Hematopoietic multipotent progenitor cell treated with erythropoietin and hydrocortisone succinate and interleukin-3 and kit ligand, for 6 days (in vitro differentiated cells): Measurements from ENCODE around the gene RIT2.
"Not testable (repeated sequence)": the region's sequence is repeated elsewhere in the genome, so short reads cannot be mapped to it uniquely, and the experiment has no call there.

Experiments used
- DNase-seq: peaks from one replicate; pipeline ENCODE4 v3.0.0-alpha.2; 2015

Gene RIT2

DNA sequence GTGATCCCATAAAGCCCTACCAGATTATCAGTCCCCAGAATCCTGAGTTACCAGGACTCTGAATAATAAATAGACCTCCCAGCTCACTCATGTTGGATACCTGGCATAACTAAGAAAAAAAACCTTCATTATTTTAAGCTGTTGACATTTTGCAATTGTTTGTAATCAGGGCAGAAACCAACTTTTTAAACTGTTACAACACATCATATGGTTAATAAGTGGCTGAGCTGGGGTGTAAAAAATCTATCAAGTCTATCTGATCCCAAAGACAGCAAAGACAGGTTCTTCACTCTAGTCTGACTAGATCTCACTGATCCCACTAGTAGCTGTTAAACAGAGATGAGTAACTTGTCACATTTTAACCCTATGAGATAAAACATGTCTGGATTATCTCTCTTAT lies 370.3 kb downstream of the RIT2 start:
- DNase-seq, result no peak

DNA sequence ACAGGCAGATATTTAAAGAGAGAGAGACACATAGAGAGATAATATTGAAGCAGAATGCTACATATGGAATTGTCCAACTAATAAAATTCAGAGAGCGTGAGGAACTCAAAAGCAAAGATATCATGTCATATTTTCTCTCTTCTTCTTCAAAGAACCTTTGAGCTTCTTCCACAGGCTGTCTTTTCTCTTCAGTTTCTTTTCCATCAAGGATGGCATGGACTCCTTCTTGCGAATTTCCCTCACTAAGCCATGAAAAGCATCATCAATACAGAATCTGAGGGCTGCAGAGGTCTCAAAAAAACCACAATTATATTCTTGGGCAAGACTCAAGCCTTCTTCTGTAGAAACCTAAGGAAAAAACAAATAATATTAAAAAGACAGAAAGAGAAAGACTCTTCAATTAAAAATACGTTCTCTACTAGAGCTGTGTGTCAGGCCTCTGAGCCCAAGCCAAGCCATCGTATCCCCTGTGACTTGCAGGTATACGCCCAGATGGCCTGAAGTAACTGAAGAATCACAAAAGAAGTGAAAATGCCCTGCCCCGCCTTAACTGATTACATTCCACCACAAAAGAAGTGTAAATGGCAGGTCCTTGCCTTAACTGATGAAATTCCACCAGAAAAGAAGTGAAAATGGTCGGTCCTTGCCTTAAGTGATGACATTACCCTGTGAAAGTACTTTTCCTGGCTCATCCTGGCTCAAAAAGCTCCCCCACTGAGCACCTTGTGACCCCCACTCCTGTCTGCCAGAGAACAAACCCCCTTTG lies 371.9 kb downstream of the RIT2 start:
- no peak for DNase-seq

DNA sequence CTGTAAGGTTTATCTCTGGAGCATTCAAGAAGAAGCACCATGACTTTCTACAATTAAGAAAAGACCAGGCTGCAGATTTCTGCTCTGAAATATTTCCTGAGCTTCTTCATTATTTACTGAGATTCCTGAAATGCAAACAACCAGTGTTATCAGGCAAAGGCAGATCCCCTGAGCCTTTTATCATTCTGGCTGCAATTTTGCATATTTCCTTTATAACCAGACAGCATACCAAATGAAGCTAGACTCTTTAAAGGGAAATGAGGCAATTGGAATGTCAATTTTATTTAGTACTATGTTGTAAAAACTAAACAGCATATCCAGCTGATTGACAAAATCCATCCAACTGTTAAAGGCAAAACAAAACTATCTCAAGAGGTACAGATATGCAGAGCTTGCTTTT lies 372.5 kb downstream of the RIT2 start:
- DNase-seq, result no peak

DNA sequence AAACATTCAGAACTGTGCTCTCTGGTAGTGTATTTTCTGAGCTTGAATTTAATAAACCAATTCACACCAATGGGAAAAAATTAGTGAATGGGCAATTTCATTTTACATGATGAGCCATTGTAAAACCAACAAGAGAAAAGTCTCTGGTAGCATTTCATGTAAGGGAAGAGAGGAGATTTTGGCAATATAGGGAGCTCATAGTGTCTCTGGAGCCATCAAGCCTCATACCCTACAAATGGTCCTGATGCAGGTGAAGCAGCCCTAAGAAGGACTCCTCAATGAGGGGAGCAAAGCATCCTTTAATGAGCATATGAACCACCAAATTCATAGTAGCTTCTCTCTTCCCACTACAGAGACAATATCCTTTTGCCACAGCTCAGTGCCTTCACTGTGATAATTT lies 373.0 kb downstream of the RIT2 start:
- DNase-seq, result no peak

DNA sequence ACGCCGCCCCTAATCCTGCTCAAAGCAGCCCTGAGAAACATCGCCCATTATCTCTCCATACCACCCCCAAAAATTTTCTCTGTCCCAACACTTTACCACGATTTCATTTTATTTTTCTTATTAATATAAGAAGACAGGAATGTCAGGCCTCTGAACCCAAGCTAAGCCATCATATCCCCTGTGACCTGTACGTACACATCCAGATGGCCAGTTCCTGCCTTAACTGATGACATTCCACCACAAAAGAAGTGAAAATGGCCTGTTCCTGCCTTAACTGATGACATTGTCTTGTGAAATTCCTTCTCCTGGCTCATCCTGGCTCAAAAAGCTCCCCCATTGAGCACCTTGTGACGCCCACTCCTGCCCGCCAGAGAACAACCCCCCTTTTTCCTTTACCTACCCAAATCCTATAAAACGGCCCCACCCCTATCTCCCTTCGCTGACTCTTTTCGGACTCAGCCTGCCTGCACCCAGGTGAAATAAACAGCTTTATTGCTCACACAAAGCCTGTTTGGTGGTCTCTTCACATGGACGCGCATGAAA lies 373.6 kb downstream of the RIT2 start:
- DNase-seq, result not testable (repeated sequence)

DNA sequence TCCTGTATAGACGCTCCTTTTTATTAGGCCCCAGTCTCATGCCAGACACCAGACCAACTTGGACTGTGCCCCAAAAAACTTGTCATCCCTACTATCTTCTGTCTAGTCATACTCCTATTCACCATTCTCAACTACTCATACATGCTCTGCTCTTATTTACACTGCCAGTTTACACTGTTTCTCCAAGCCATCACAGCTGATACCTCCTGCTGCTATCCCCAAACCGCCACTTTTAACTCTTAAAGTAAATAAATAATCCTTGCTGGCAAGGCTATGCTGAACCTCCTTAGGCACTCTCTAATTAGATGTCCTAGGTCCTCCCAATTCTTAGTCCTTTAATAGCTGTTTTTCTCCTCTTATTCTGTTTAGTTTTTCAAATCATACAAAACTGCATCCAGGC lies 374.2 kb downstream of the RIT2 start:
- DNase-seq, result not testable (repeated sequence)

DNA sequence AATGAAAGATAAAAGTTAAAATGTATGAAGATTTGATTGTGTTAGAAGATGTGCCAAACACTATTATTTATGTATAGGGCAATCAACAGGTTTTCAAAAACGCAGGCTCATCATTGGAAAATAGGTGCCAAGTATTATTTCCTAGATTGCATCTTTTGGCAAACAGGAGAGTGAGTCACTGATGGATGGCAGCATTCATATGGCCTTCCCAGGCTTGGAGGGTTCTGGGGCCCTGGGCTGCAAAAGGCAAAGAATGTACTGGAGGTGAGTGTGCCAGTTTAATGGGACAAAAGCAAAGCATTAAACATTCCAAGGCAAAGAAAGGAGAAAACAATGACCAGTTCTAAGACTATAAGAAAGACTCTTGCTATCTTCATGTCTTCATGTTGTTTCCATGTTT lies 379.4 kb downstream of the RIT2 start:
- DNase-seq, result no peak

DNA sequence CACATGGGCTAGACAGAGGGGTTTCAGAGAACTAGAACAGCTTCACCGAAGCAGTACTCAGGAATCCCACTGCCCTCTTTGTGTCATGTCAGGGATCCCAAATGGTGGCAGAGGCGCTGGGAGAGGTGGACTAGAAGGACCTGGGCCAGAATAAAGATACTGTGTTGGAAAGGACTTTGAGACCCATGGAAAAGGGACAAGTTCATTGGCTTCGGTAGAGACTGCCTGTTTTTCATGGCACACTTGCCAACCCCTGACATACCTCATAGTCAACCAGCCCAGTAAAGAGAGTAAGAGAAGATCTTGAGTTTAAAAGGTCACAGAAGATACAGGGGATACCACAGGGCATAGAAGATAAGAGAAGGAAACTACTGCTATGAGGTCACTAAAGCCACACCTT lies 381.0 kb downstream of the RIT2 start:
- DNase-seq, result no peak

DNA sequence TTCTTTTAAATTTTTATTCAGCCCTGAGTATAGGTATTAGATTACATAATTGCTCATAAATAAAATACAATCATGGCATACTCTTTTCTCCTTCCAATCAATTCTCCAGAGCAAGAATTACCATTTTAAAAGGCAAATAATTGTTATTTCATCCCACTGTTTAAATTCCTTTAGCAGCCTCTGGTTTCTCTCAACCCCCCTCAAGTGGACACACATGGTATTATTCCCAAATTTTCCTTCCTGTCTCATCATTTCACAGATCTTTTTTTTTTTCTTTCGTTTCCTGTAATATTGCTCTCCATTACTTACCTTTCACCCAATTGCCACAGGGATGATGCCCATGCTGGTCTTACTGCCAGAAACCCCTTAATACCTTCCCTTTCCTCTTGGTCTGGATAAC lies 385.2 kb downstream of the RIT2 start:
- DNase-seq, result no peak

DNA sequence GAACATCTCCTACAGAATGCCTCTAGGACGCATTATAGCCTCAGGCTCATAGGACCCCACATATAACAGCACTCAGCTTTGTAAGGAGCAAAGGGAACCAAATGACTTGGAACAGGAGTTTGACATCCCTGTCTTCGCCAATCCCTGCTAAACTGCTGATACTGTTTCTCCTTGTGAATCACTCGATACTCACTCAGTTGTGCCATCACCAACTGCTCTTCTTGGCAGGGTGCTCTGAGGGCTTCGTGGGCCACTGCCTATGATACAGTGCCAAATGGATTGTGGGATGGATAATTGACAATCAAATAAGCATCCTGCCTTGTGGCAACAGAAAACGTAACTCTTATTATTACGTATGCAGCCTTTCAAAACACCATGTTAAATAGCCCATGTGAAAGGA lies 396.3 kb downstream of the RIT2 start:
- DNase-seq, result no peak

DNA sequence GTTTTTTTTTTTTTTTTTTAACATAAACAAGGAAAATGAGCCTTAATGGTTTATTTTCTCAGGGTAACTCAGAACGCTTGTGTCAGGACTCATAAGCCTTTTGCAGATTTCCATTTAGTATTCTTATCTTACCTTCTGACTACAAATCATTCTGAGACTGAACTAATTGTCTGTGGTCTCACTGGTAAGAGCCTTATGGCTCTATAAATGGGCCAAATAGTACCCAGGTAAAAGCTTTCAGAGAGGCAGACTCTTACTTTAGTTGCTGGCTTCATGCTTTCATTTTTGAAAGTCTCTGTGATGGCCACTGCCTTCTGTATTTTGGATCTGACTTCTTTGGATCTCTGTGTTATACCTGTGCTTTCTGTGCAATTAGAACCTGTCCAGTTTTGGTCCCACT lies 403.4 kb downstream of the RIT2 start:
- no peak for DNase-seq

DNA sequence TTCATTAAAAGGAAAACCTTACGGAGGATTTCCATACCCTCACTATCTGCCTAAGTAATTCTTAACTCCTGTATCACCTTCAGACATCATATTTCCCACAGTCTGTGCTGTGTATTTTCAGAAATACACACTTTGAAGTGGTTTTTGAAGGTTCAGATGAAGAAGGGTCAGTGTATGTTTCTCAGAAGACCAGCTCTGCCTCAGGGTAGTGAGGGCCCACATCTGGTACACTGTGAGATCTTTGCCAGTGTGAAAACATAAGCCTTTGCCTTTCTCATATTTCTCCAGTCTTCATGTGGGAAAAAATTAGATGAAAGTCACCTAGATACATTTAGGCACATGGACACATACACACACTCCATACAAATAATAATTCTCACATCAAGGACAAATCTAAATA lies 408.4 kb downstream of the RIT2 start:
- DNase-seq, result no peak

DNA sequence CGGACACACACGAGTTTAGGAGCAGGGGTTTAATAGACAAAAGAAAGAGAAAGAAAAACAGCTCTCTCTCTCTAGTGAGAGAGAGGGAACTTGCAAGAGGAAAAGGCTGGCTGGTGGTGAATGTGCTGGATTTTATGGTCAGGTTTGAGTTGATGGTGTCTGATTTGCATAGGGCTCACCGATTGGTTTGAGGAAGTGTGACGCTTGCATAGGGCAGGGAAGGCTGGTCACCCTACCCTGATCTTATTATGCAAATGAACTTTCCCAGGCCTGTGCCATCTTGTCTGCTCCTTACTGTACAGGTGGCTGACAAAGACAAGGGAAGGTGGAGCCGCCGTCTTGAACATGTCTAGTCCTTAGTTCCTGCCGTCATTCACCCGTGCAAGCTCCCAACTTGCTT lies 408.9 kb downstream of the RIT2 start:
- no peak for DNase-seq

DNA sequence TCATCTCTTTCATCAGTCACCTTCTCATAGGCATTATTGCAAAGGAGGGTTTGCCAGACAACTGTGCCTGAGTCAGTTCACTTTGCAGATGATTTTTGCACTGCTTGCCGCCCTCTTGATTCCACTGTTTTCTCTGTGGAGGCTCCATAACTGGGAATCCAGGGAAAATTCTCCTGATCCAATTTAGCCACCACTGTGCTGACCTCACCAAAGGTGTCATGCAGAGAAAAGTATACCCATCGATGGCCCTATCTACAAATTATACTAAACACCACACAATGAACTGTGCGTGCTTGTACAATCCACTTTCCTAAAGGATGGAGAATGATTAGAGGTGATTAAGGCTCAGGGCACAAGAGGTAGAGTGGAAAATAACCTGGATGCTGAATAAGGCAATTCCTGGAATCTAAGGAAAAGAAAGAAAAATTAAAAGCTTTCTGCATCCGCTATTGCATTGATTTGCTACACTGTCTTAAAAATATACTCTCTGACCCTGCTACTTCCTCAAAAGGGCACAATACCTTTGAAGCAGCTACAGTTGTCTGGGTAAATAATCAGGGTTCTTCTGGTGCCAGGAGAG lies 409.4 kb downstream of the RIT2 start:
- DNase-seq, result no peak
